H1 (cell line): ENCODE results near the gene ADAMTSL2. TPM values are rescaled to one million over a fixed set of nuclear protein-coding genes. Genes with fewer than 3 reads are reported as not detected.

Experiments
- ASH2L ChIP-seq: fragments of 200-600, 300-600 bp; sonication (generic); IDR thresholded peaks from one replicate; pipeline ENCODE4 v1.7.1; 2017; ENCODE audit warnings: low read length
- CHD7 ChIP-seq: fragments of 300-600 bp; sonication (generic); IDR thresholded peaks from 2 replicates; pipeline ENCODE4 v1.7.1; 2012; ENCODE audit warnings: low read length, moderate library complexity, mild to moderate bottlenecking, inconsistent platforms; ENCODE audit not compliant: insufficient replicate concordance
- CREB1 ChIP-seq: IDR thresholded peaks from 2 replicates; pipeline ENCODE4 v1.6.1; 2012; ENCODE audit warnings: inconsistent platforms
- EGR1 ChIP-seq: IDR thresholded peaks from 2 replicates; pipeline ENCODE4 v1.6.1; 2011; ENCODE audit warnings: low read depth, low read length, borderline replicate concordance
- JUN ChIP-seq: IDR thresholded peaks from 2 replicates; pipeline ENCODE4 v1.6.1; 2011; ENCODE audit warnings: low read depth, mild to moderate bottlenecking, improper control_type of control experiment, low read length
- SP1 ChIP-seq: IDR thresholded peaks from 2 replicates; pipeline ENCODE4 v1.6.1; 2011; ENCODE audit warnings: low read depth, low read length
- ZNF274 ChIP-seq: IDR thresholded peaks from 2 replicates; pipeline ENCODE4 v1.7.0; 2012; ENCODE audit warnings: low read length, borderline replicate concordance; ENCODE audit errors: extremely low read depth
- polyA plus RNA-seq, 7 experiments: library from polyadenylated mRNA; depleted of rRNA in 3 of 7; stranded (reverse) in 5 of 7; unstranded in 2 of 7; fragments of >200 nt in 5 of 7; fragments of 200-250 nt in 2 of 7; gene quantifications; 1 replicate in 5 of 7; 2 replicates in 1 of 7; 4 replicates in 1 of 7; pipeline versions ENCODE4 v1.2.1 to v1.2.3, GENCODE V29; 2011 to 2013; ENCODE audit warnings: missing spikeins in 2 of 7, mixed read lengths in 2 of 7
- total RNA-seq: library from RNA; stranded (reverse); fragmentation: NEBNext Ultra II Directional; extraction: Animal tissue kit (Norgen Biotek cat#: 25700); gene quantifications from 2 replicates; pipeline ENCODE4 v1.2.1, GENCODE V29; 2021

Gene ADAMTSL2
- total and polyA plus RNA-seq, 2 of the 8 experiments (the other 6 are each of a cell fraction or from before 2014, with no cell fraction given): 0.74 to 0.76 TPM

GRCh38 chr9:133524146-133524545 is 10.4 kb upstream of the ADAMTSL2 start (continued):
- TF ChIP-seq SP1 (no peak), JUN (no peak), ASH2L (no peak), EGR1 (no peak), CREB1 (no peak), CHD7 (no peak), ZNF274 (no peak)
